ENCODE results near the gene REG1B.

DNA sequence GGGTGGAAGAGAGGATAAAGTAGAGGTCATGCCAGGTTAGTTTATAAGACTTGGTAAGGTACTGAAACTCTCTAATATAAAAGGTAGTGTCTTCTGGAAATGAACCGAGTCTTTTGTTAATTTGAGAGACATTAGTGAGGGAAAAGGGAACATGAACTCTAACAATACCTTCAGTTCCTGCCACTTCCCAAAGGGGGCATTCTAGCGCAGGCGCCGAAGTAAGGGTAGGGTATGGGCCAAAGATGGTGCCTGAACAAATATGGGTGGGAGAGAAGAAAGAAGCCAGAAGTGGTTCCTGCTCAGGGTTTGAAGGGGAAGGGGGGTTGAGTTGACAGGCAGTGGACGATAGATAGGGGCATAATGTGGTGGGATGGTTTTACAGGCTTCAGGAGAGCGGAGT is 10.1 kb upstream of the REG1B start:
- TF ChIP-seq, protein P1, sequence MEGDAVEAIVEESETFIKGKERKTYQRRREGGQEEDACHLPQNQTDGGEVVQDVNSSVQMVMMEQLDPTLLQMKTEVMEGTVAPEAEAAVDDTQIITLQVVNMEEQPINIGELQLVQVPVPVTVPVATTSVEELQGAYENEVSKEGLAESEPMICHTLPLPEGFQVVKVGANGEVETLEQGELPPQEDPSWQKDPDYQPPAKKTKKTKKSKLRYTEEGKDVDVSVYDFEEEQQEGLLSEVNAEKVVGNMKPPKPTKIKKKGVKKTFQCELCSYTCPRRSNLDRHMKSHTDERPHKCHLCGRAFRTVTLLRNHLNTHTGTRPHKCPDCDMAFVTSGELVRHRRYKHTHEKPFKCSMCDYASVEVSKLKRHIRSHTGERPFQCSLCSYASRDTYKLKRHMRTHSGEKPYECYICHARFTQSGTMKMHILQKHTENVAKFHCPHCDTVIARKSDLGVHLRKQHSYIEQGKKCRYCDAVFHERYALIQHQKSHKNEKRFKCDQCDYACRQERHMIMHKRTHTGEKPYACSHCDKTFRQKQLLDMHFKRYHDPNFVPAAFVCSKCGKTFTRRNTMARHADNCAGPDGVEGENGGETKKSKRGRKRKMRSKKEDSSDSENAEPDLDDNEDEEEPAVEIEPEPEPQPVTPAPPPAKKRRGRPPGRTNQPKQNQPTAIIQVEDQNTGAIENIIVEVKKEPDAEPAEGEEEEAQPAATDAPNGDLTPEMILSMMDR (IDR thresholded peaks at IDR 0.05), result no peak
- TF ChIP-seq POLR2A (IDR thresholded peaks at IDR 0.05; ENCODE audit: low read depth) (no peak), EP300 (IDR thresholded peaks at IDR 0.05) (no peak), POLR2AphosphoS5 (IDR thresholded peaks at IDR 0.05) (no peak)
